Germinal center (tissue), 1 donor: ENCODE data around the gene MMS22L.
A peak's percentile ranks its signal among the peaks of the same experiment; 100 is the strongest.
"Not testable (repeated sequence)": the region's sequence is repeated elsewhere in the genome, so short reads cannot be mapped to it uniquely, and the experiment has no call there.

Experiments used
- DNase-seq: peaks from one replicate; pipeline ENCODE4 v3.0.0; 2012; ENCODE audit warnings: mixed read lengths, low spot score

MMS22L gene

DNA sequence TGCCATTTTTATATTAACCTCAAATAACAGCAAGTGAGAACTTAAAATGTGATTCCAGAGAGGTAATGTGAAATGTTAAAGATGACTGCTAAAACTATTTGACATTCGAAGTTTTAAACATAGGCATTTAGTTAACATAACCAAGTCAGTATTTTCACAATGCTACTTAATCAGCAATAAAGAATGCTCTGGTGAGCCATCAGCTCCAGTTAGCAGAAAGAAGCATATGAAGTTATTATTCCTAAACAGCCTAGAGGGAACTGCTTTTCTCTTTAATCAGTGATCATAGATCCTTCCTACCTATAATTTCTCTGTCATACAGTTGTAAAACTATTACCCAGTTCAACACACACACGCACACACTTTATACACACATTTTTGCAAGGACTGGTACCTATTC, 60.1 kb downstream of the MMS22L start:
- DNase-seq = no peak

DNA sequence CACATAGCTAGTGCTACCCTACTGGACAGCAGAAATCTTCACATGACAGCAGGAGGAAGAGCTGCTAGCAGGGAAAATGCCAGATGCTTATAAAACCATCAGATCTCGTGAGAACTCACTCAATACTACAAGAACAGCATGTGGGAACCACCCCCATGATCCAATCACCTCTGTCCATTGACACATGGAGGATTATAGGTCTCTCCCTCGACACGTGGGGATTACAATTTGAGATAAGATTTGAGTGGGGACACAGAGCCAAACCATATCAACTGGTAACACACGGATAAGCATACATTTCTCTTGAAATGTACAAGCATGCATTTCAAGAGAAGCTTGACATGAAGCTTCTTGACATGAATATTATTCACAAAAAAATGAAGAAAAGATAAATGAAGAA, 64.1 kb downstream of the MMS22L start:
- DNase-seq = no peak

DNA sequence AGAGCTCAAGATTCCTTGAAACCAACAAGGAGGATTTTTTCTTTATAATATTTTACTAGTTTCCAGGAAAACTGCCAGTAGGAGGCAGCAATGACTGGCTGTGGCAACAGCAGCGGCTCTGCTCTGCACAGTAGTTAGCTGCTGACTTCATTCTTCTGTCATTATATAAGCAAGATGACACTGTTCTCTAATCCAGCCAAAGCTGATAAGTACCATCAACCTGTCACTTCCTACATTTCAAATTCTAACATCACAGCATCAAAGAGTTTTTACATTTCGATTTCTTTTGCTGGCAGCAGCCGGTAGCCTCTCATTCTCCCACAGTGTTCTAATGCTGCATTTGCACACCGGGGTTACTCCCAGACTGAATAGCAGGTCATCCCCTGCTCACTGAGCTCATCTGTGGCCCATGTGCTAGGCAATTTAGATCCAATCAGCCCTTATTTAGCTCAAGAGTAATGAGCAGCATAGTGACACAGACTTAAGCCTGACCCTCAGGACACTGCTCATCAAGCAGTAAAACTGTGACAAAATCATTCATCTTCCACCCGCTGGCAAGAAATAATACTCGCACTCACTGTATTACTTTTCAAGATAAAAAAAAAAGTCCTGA, 67.8 kb downstream of the MMS22L start:
- DNase-seq = no peak

DNA sequence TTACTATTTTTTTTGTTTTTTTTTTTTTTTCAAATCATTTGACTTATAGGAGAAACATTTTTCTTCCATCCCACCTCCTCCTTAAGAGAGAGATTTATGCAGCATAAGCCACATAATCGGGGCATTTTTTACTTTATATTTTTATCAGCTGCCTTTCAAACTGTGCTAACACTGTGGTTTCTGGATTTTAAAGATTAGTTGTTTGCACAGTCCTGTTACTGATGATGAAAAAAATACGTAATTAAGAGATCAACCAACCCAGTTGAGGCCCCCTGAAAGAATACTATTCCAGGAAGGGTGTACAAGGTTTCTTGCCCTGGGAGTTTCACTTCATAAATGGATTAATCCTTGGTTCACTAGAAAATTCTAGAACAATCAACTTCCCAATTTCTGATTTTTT, 68.3 kb downstream of the MMS22L start:
- DNase-seq = no peak

DNA sequence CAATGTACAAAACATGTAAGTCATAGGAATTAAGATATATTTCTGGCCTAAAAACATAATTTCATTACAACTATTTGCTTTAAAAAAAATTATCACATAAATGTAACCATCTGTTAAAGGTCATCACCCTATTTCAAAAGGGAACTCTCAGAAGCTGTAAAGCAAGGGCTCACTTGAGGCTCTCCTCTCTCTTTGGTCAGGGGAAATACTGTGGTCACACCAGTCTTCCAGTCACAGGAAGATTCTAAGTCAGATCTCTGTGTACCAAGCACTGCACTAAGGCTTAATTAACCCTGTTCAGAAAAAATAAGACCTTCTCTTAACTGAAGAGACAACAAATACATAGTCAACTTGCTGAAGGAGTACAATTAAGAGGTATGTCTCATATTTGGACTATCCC, 75.6 kb downstream of the MMS22L start:
- DNase-seq = no peak

DNA sequence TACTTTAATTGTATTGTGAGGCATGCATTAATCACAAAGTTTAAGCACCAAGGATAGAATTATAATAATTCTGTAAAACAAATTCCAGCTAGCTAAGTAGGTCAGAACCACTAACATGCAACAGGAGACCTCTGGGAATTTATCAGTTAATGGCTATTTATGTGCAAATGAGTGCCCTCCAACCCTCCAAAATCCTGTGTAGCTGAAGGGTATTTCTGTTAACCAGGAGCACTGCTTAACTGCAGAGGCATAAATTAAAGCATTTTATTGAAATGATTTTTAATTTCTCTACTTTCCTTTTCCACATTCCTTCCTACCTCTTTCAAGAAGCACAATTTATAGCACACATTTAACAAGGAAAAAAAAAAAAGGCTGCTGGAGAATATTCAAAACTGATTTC, 77.0 kb downstream of the MMS22L start:
- DNase-seq = no peak

DNA sequence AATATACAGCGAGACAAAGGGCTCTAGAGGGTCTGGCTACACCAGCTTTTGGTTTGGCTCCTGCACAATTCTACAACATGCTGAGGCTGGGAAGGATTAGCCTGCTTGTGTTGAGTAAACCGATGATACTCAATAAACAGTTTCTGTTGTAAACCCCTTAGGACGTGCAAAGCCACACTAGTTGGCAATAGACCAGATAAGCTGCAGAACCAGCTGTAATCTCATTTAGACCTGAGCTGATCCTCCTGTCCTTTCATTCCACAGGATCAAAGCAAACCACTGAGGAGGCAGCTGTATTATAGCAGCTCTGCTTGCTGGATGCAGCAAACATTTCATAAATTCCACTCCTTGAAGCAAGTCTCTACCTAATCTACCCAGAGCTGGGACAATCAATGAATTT, 79.7 kb downstream of the MMS22L start:
- DNase-seq = no peak

DNA sequence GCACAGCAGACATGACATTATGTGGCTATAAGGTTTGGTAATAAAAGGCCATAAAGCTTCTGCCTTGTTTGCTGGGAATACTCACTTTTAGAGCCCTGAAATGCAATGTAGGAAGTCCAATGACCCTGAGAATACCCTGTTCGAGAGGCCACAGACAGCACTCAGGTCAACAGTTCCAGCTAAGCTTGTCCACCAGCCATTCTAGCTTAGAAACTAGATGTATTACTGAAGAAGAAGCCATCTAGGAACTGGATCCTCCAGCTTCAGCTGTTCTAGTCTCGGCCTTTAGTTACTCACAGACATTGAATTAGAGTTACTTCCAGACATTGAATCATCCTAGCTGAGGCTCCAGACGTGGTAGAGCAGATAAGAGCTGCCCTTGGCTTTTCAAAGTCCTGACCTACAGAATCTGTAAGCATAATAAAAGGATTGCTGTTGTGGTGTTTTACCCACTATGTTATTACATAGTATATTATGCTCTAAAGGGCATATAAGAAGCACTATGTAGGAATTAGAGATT, 84.9 kb downstream of the MMS22L start:
- DNase-seq = no peak

DNA sequence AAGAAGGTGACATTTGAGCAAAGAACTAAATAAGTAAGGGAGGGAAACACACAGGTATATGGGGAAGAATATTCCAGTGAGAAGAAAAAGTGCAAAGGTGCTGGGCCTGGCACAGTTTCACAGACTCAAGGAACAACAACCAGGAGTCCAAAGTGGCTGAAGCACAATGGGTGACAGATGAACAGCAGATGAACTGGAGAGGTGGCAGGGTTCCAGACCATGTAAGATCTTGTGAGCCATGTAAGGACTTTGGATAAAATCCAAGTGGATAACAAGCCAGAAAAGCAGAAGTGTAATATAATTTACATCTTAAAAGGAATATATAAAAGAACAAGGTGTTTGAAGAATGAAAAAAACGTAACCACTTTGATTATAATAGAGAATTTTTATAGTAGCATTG, 87.9 kb downstream of the MMS22L start:
- no peak for DNase-seq

DNA sequence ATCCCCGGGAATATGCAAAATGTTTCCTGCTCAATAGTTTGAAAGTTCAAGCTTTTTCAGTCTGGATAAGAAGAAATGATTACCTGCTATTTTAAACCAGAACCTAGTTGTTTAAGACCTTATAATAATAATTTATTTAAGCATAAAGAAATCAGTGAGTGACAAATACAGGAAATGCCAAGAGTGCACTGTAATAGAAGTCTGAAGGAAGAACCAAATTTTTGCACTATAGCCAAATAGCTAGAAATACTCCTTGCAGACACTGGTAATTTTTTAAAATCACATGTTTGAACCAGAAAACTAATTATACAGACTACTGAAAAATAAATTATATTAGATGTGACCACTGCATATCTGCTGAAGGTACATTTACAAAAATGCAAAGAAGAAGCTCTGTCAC, 93.2 kb downstream of the MMS22L start:
- DNase-seq = no peak

DNA sequence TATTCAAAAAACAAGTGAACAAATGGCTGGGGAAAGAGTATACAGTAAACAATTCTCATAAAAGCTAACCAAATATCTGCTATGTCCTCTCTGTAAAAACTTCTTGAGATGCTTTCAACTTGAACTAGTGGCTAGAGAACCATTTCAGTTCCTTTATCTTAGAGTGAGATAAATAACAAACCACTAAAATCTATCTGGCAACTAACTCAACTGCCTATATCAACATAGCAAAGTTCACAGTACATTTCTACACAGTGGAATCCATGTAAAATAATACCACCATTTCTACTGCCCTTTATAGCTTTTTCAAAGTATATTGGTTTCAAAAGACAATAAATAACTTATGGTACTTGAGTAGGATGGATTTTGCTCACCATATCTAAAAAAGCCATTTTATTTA, 95.1 kb downstream of the MMS22L start:
- DNase-seq = no peak

DNA sequence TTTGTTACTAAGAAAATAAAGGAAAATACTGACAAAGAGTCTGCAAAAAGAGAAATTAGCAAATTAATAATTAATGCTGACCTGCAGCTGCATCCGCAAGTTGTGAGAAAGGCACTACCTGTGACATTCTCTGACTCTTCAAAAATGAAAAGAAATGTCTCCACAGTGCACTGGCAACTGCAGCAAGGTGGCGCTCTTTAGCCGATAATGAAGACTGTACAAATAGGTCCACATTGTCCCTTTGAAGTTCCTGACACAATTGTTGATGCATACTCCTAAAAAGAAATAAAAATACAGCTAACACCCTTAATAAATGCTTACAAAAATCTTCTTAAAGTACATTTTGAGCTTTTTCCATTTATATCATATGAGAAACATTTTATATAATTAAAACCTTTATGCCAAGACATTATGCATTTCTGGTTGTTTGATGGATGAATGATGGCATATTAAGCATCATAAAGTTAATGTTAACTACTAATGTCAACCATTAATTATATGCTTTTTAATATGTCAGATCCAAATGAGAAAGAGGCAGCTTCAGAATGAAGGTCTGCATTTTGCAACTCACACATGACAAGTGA, 96.5 kb downstream of the MMS22L start:
- peak; percentile 47 for DNase-seq

DNA sequence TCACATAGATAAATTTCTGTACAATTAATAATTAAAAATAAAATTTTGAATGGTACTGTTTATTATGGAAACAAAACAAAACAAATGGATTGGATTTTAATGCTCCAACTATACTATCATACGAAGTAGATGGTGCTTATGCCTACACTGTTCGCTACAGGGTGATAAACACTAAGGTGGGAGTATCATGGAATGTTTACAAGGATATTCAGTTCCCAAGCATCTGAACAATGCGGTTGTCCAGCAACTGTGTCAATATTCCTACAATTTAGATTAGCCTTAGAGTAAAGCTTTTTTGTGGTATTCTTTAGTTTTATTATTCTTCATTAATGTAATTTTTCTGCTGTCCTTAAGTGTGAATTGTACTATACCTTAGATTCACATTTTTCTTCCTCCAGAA, 105.1 kb downstream of the MMS22L start:
- DNase-seq = no peak

DNA sequence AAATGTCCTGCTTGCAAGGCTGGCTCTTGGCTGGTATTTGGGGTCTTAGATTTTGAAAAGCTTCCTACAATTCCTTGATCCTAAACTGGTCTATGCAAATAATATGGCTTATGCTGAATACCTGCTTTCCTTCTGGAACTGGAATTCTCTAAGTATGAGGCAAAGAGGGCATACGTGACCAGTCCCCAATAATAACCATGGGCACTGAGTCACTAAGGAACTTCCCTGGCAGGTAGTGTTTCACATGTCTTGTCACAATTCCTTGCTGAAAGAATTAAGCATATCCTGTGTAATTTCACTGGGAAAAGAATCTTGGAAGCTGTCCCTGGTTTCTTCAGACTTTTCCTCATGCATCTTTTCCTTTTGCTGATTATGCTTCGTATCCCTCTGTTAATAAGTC, 106.5 kb downstream of the MMS22L start:
- no peak for DNase-seq

DNA sequence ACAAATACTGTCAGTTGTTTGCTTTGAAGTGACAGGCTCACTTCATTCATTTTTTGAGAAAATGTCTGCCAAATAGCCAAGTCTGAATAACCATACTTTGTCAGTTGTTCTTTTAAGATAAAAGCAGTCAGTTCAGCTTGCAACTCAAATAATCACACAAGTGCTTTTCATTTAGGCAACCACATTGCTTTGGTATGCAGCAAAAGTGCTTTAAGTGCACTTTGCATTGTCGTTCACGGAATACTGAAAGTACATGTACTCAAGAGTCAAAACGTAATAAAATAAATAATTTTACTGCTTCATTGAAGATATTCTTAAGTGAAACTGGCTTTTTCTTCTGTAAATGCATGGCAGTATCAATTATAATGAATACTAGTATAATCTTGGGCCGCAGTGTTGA, 107.2 kb downstream of the MMS22L start:
- DNase-seq = no peak

DNA sequence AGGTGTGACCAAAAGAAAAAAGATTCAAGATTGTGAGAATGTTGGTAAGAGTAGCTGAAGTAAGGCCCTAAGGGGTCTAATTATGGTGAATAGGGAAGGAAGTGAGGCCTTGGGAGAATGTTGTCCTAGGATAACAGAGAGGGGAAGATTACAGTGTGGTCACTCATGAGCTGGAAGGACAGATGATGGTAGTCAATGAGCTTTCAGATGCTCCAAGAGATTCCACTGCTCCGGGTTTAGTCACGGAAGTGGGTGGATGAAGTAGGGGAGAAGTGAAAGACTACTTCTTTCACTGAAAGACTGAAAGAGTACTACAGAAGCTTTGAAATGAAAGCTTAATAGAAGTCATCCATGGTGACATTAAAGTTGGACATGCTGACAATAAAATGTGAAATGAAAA, 108.5 kb downstream of the MMS22L start:
- no peak for DNase-seq

DNA sequence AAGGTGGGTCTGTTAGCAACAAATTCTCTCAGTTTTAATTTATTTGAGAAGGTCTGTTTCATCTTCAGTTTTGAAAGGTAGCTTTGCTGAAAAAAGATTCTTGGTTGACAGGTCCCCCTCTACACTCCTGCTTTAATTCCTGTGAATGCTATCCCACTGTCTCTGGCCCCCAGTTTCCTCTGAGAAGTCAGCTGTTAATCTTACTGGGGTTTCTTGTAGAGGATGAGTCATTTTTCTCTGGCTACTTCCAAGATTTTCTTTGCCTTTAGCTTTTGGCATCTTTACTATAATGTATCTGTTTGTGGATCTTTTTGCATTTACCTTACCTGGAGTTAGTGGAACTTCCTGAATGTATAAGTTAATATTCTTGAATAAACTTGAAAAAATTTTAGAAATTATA, 122.7 kb downstream of the MMS22L start:
- DNase-seq = no peak

DNA sequence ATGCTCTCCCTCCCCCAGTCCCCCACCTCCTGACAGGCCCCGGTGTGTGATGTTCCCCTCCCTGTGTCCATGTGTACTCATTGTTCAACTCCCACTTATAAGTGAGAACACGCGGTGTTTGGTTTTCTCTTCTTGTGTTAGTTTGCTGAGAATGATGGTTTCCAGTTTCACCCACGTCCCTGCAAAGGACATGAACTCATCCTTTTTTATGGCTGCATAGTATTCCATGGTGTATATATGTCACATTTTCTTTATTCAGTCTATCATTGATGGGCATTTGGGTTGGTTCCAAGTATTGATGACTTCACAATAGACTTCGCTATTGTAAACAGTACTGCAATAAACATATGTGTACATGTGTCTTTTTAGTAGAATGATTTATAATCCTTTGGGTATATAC, 127.6 kb downstream of the MMS22L start:
- not testable (repeated sequence) for DNase-seq

DNA sequence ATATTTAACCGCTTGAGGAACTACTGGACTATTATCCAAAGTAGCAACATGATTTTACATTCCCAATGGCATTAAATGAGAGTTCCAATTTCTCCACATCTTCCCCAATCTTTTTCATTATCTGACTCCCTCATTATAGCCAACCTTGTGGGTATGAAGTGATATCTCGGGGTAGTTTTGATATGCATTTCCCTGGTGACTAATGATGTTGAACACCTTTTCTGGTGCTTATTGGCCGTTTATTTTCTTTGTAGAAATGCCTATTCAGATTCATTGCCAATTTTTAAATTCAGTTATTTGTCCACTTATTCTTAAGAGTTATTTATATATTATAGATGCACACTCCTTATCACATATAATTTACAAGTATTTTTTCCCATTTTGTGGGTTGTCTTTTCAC, 129.0 kb downstream of the MMS22L start:
- DNase-seq = no peak

DNA sequence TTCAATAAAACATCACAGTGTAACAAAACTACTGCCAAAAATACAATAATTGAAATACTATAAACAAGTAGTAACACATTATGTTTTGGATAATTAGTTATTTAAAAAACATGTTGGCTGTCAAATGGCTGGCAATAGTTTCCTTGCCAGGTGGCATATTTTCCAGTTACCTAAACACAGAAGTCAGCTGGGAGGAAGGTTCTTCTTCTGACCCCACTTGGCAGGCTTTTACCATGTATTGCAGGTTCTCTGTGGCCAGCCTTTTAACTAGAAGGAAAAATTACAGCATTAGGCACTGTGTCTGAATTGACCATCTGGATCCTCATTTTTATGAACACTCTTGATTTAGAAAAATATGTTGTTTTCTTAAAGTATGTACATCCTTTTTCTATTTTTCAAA, 131.4 kb downstream of the MMS22L start:
- no peak for DNase-seq

DNA sequence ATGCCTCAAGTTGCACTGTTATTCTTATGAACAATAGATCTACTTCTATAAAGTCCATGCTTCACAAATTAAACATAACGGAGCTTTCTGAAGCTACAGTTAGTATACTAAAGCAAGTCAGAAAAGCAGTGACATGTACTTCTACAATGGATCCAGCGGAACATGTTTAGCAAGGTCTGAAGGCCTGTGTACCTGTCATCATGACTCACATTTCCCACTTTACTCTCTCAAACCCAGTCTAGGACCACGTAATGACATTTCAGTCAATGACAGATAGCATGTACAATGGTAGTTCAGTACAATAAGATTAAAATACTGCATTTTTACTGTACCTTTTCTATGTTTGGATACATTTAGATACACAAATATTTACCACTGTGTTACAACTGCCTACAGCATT, 132.1 kb downstream of the MMS22L start:
- DNase-seq = no peak

DNA sequence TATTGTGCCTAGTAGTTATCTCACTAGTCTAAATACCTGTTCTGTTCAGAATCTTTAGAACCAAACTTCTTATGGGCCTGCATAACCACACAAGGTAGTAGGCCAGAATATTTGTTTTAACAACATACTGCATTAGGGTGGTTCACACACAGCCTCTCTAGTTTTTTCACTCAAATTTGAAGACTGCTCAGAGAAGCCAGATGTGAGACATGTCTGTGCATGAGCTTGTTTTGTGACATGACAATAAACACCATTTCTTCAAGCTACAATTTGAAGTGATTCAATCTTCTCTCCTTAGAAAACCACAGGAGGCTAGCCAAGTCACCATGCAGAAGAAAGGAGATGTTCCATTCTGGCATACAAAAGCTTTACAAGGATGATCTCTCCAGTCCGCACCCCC, 135.6 kb downstream of the MMS22L start:
- DNase-seq = no peak

DNA sequence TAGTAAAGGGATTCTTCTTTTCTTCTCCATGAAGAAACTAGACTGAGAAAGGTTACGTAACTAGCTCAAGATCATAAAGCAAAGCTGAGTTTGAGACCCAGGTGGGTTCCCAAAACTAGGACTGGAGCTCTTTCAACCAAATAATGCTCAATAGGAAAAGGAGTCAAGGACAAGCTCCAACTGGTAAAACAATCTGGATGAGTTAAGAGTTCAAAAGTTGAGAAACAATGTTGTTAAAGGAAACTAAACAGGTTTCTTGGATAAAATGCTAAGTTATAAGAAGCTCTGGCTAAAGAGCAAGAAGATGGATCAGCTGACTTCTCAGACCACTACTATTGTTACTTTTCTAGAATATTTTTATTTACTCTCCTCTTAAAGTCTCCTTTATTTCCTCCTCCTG, 137.3 kb downstream of the MMS22L start:
- DNase-seq = no peak

DNA sequence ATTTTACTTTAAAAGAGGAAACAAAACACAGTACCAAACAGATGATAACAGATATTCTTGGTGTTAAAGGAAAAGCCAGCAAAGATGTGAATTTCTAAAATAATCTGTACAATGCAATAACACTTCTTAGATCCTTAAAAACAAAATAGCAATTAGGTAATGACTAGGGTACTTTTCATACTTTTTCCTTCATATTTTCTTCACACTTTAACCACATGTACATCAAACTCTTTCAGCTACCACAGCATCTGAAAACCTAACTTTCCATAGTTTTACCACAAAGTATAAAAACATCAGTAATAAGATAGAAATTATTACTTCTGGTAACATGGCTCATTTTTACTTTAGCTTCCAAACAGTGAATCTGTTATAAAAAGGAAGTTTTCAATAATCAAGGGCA, 141.3 kb downstream of the MMS22L start:
- DNase-seq = no peak
